HepG2 (cell line): ENCODE measurements around the gene EIF4G2. TPM values are rescaled to one million over a fixed set of nuclear protein-coding genes. Genes with fewer than 3 reads are reported as not detected.

Experiments
- ARNTL ChIP-seq: sonication (generic); formaldehyde crosslinking; IDR thresholded peaks from 2 replicates; pipeline ENCODE4 v1.4.0; 2020; ENCODE audit warnings: mild to moderate bottlenecking, missing genetic modification reagents
- ATF6 ChIP-seq: sonication (generic); formaldehyde crosslinking; conservative IDR thresholded peaks from 2 replicates; pipeline ENCODE4 v1.4.0; 2020; ENCODE audit warnings: missing genetic modification reagents
- DPF2 ChIP-seq: sonication (generic); formaldehyde crosslinking; IDR thresholded peaks from 2 replicates; pipeline ENCODE4 v1.4.0; 2020; ENCODE audit warnings: mild to moderate bottlenecking, low read depth, missing genetic modification reagents, borderline replicate concordance
- GLMP ChIP-seq: sonication (generic); formaldehyde crosslinking; IDR thresholded peaks from 2 replicates; pipeline ENCODE4 v1.9.0; 2021; ENCODE audit warnings: missing genetic modification reagents, mild to moderate bottlenecking, borderline replicate concordance
- GTF3A ChIP-seq: sonication (generic); formaldehyde crosslinking; conservative IDR thresholded peaks from 2 replicates; pipeline ENCODE4 v1.4.0; 2020; ENCODE audit warnings: mild to moderate bottlenecking, missing genetic modification reagents
- HOXA7 ChIP-seq: sonication (generic); formaldehyde crosslinking; IDR thresholded peaks from 2 replicates; pipeline ENCODE4 v1.8.1; 2022; ENCODE audit warnings: mild to moderate bottlenecking, missing genetic modification reagents, moderate library complexity
- ISX ChIP-seq: sonication (generic); formaldehyde crosslinking; conservative IDR thresholded peaks from 2 replicates; pipeline ENCODE4 v1.5.0; 2020; ENCODE audit warnings: missing genetic modification reagents
- KAT2B ChIP-seq: fragments of 150-350 bp; IDR thresholded peaks from 2 replicates; pipeline ENCODE4 v1.6.1; 2014; ENCODE audit warnings: low read depth, low read length, borderline replicate concordance
- MAF1 ChIP-seq: sonication (generic); formaldehyde crosslinking; IDR thresholded peaks from 2 replicates; pipeline ENCODE4 v1.5.0; 2020; ENCODE audit warnings: missing genetic modification reagents, borderline replicate concordance
- MTF1 ChIP-seq: sonication (generic); formaldehyde crosslinking; IDR thresholded peaks from 2 replicates; pipeline ENCODE4 v1.5.0; 2020; ENCODE audit warnings: missing genetic modification reagents
- NFYB ChIP-seq: sonication (generic); formaldehyde crosslinking; IDR thresholded peaks from 2 replicates; pipeline ENCODE4 v1.4.0; 2020; ENCODE audit warnings: missing genetic modification reagents
- POGZ ChIP-seq: sonication (generic); formaldehyde crosslinking; IDR thresholded peaks from 2 replicates; pipeline ENCODE4 v1.4.0; 2020; ENCODE audit warnings: mild to moderate bottlenecking, missing genetic modification reagents
- PREB ChIP-seq: sonication (generic); formaldehyde crosslinking; IDR thresholded peaks from 2 replicates; pipeline ENCODE4 v1.4.0; 2020; ENCODE audit warnings: missing genetic modification reagents
- RARA ChIP-seq: IDR thresholded peaks from 2 replicates; pipeline ENCODE4 v1.6.1; 2016; ENCODE audit warnings: missing genetic modification reagents, missing compliant biosample characterization
- TFE3 ChIP-seq: IDR thresholded peaks from 2 replicates; pipeline ENCODE4 v1.6.1; 2016
- TOE1 ChIP-seq: sonication (generic); formaldehyde crosslinking; IDR thresholded peaks from 2 replicates; pipeline ENCODE4 v1.4.0; 2020; ENCODE audit warnings: mild to moderate bottlenecking, missing genetic modification reagents
- TRIM24 ChIP-seq: sonication (generic); formaldehyde crosslinking; IDR thresholded peaks from 2 replicates; pipeline ENCODE4 v1.8.0; 2022; ENCODE audit warnings: mild to moderate bottlenecking, missing genetic modification reagents
- ZFAT ChIP-seq: sonication (generic); formaldehyde crosslinking; conservative IDR thresholded peaks from 2 replicates; pipeline ENCODE4 v1.8.1; 2023; ENCODE audit warnings: missing genetic modification reagents, inconsistent platforms
- ZNF251 ChIP-seq: sonication (generic); formaldehyde crosslinking; IDR thresholded peaks from 2 replicates; pipeline ENCODE4 v1.9.0; 2021; ENCODE audit warnings: mild to moderate bottlenecking, missing genetic modification reagents
- ZNF30 ChIP-seq: sonication (generic); formaldehyde crosslinking; IDR thresholded peaks from 2 replicates; pipeline ENCODE4 v1.5.0; 2020; ENCODE audit warnings: mild to moderate bottlenecking, missing genetic modification reagents
- ZNF362 ChIP-seq: sonication (generic); formaldehyde crosslinking; IDR thresholded peaks from 2 replicates; pipeline ENCODE4 v1.4.0; 2020; ENCODE audit warnings: missing genetic modification reagents, mild to moderate bottlenecking, borderline replicate concordance
- ZNF367 ChIP-seq: sonication (generic); formaldehyde crosslinking; IDR thresholded peaks from 2 replicates; pipeline ENCODE4 v1.4.0; 2020; ENCODE audit warnings: missing genetic modification reagents, borderline replicate concordance
- ZNF83 ChIP-seq: sonication (generic); formaldehyde crosslinking; IDR thresholded peaks from 2 replicates; pipeline ENCODE4 v1.4.0; 2020; ENCODE audit warnings: missing genetic modification reagents, mild to moderate bottlenecking, borderline replicate concordance
- ZSCAN9 ChIP-seq: IDR thresholded peaks from 2 replicates; pipeline ENCODE4 v1.6.1; 2016; ENCODE audit warnings: borderline replicate concordance
- polyA plus RNA-seq, 8 experiments: library from polyadenylated mRNA; depleted of rRNA in 3 of 8; stranded (reverse) in 7 of 8; unstranded in 1 of 8; fragments of >200 nt; fragmentation: Illumina TruSeq in 4 of 8; extraction: Trizol in 4 of 8; gene quantifications; 2 replicates each; pipeline versions ENCODE4 v1.2.1 to v1.2.3, GENCODE V29; 2011 to 2016; ENCODE audit warnings: low read depth in 4 of 8, missing spikeins in 1 of 8, mixed read lengths in 1 of 8; ENCODE audit not compliant: insufficient read depth in 1 of 8
- total RNA-seq, 5 experiments: library from RNA; depleted of rRNA; stranded (reverse); fragments of >200 nt; fragmentation: Illumina TruSeq; extraction: Trizol; gene quantifications; 2 replicates each; pipeline ENCODE4 v1.2.3, GENCODE V29; 2016; ENCODE audit warnings: low read depth in 1 of 5

EIF4G2 gene
- total and polyA plus RNA-seq, 2 of the 13 experiments (the other 11 are each of a cell fraction or from before 2014, with no cell fraction given) = 362 to 546 TPM

- TF ChIP-seq HOXA7 (no peak), RARA (CRISPR knock-in tag) (peak; percentile 32), ZNF251 (CRISPR knock-in tag) (no peak), TRIM24 (no peak), DPF2 (no peak), GLMP (CRISPR knock-in tag) (no peak), KAT2B (no peak), ZFAT (CRISPR knock-in tag) (0 out of 2 replicates have a peak, but pooled peaks have one; percentile 70), ATF6 (CRISPR knock-in tag) (no peak), ZNF83 (no peak), MAF1 (CRISPR knock-in tag) (peak; percentile 78; the same call in 1 of the 2 replicates), MTF1 (no peak), TFE3 (CRISPR knock-in tag) (peak; percentile 70), ISX (CRISPR knock-in tag) (peak; percentile 38; the same call in 1 of the 2 replicates), ZNF362 (CRISPR knock-in tag) (no peak), NFYB (CRISPR knock-in tag) (peak; percentile 65), PREB (no peak), GTF3A (peak; percentile 78; the same call in 1 of the 2 replicates), ZNF367 (CRISPR knock-in tag) (peak; percentile 84; the same call in 1 of the 2 replicates), ZSCAN9 (CRISPR knock-in tag) (no peak; the same call in 1 of the 2 replicates), ZNF30 (no peak), POGZ (CRISPR knock-in tag) (peak; percentile 88; the same call in 1 of the 2 replicates), TOE1 (no peak; the same call in 1 of the 2 replicates), ARNTL (CRISPR knock-in tag) (peak; percentile 54; the same call in 1 of the 2 replicates)
Observed at GRCh38 chr11:10750838-10751580, 57.7 kb downstream of the EIF4G2 start, which contains the start of gene CTR9 (continued).
